HepG2 (cell line): ENCODE measurements around the gene ECHS1. TPM values are rescaled to one million over a fixed set of nuclear protein-coding genes. Genes with fewer than 3 reads are reported as not detected.

Experiments used
- ATAD3A ChIP-seq: sonication (generic); formaldehyde crosslinking; IDR thresholded peaks from 2 replicates; pipeline ENCODE4 v1.4.0; 2020; ENCODE audit warnings: missing genetic modification reagents
- CBX1 ChIP-seq: IDR thresholded peaks from one replicate; pipeline ENCODE4 v1.6.1; 2016; ENCODE audit warnings: antibody characterized with exemption, low read depth
- FOXM1 ChIP-seq: sonication (generic); formaldehyde crosslinking; IDR thresholded peaks from 2 replicates; pipeline ENCODE4 v1.5.0; 2020; ENCODE audit warnings: missing genetic modification reagents
- GTF3A ChIP-seq: sonication (generic); formaldehyde crosslinking; conservative IDR thresholded peaks from 2 replicates; pipeline ENCODE4 v1.4.0; 2020; ENCODE audit warnings: mild to moderate bottlenecking, missing genetic modification reagents
- IKZF5 ChIP-seq: IDR thresholded peaks from 2 replicates; pipeline ENCODE4 v1.6.1; 2018; ENCODE audit warnings: missing genetic modification reagents, mild to moderate bottlenecking, missing compliant biosample characterization
- KDM2A ChIP-seq: sonication (generic); formaldehyde crosslinking; IDR thresholded peaks from 2 replicates; pipeline ENCODE4 v1.4.0; 2020; ENCODE audit warnings: low read depth, missing genetic modification reagents, borderline replicate concordance
- LCORL ChIP-seq, 2 experiments: fragments of 450-650 bp in 1 of 2; sonication (generic) in 1 of 2; formaldehyde crosslinking in 1 of 2; IDR thresholded peaks; 2 replicates each; pipeline versions ENCODE4 v1.5.0 to v1.6.1; 2017 to 2020; ENCODE audit warnings: antibody characterized with exemption in 1 of 2, missing genetic modification reagents in 1 of 2
- MLLT10 ChIP-seq: sonication (generic); formaldehyde crosslinking; IDR thresholded peaks from 2 replicates; pipeline ENCODE4 v1.4.0; 2020; ENCODE audit warnings: missing genetic modification reagents
- MTA1 ChIP-seq: sonication (generic); formaldehyde crosslinking; IDR thresholded peaks from 2 replicates; pipeline ENCODE4 v1.4.0; 2020; ENCODE audit warnings: missing genetic modification reagents, mild to moderate bottlenecking, borderline replicate concordance
- PAXIP1 ChIP-seq: sonication (generic); formaldehyde crosslinking; conservative IDR thresholded peaks from 2 replicates; pipeline ENCODE4 v1.4.0; 2020; ENCODE audit warnings: mild to moderate bottlenecking, missing genetic modification reagents, moderate library complexity
- PBX2 ChIP-seq: IDR thresholded peaks from 2 replicates; pipeline ENCODE4 v1.6.1; 2016; ENCODE audit warnings: control low read depth
- PHB2 ChIP-seq: fragments of 450-650 bp; IDR thresholded peaks from 2 replicates; pipeline ENCODE4 v1.6.1; 2018; ENCODE audit not compliant: partially characterized antibody
- POGZ ChIP-seq: sonication (generic); formaldehyde crosslinking; IDR thresholded peaks from 2 replicates; pipeline ENCODE4 v1.4.0; 2020; ENCODE audit warnings: mild to moderate bottlenecking, missing genetic modification reagents
- SALL2 ChIP-seq: sonication (generic); formaldehyde crosslinking; IDR thresholded peaks from 2 replicates; pipeline ENCODE4 v1.8.1; 2023; ENCODE audit warnings: mild to moderate bottlenecking, missing genetic modification reagents, inconsistent platforms
- TERF1 ChIP-seq: sonication (generic); formaldehyde crosslinking; IDR thresholded peaks from 2 replicates; pipeline ENCODE4 v1.8.0; 2022; ENCODE audit warnings: mild to moderate bottlenecking, missing genetic modification reagents, moderate library complexity
- ZBTB3 ChIP-seq: sonication (generic); formaldehyde crosslinking; IDR thresholded peaks from 2 replicates; pipeline ENCODE4 v1.4.0; 2020; ENCODE audit warnings: low read depth, mild to moderate bottlenecking, moderate library complexity, missing genetic modification reagents, borderline replicate concordance
- ZNF18 ChIP-seq: sonication (generic); formaldehyde crosslinking; IDR thresholded peaks from 2 replicates; pipeline ENCODE4 v1.8.0; 2022; ENCODE audit warnings: mild to moderate bottlenecking, missing genetic modification reagents; ENCODE audit not compliant: insufficient replicate concordance
- ZNF468 ChIP-seq: sonication (generic); formaldehyde crosslinking; IDR thresholded peaks from 2 replicates; pipeline ENCODE4 v1.8.0; 2022; ENCODE audit warnings: mild to moderate bottlenecking, moderate library complexity, missing genetic modification reagents
- ZNF576 ChIP-seq: sonication (generic); formaldehyde crosslinking; IDR thresholded peaks from 2 replicates; pipeline ENCODE4 v1.4.0; 2020; ENCODE audit warnings: mild to moderate bottlenecking, missing genetic modification reagents
- ZNF83 ChIP-seq: sonication (generic); formaldehyde crosslinking; IDR thresholded peaks from 2 replicates; pipeline ENCODE4 v1.4.0; 2020; ENCODE audit warnings: missing genetic modification reagents, mild to moderate bottlenecking, borderline replicate concordance
- polyA plus RNA-seq, 8 experiments: library from polyadenylated mRNA; depleted of rRNA in 3 of 8; stranded (reverse) in 7 of 8; unstranded in 1 of 8; fragments of >200 nt; fragmentation: Illumina TruSeq in 4 of 8; extraction: Trizol in 4 of 8; gene quantifications; 2 replicates each; pipeline versions ENCODE4 v1.2.1 to v1.2.3, GENCODE V29; 2011 to 2016; ENCODE audit warnings: low read depth in 4 of 8, missing spikeins in 1 of 8, mixed read lengths in 1 of 8; ENCODE audit not compliant: insufficient read depth in 1 of 8
- total RNA-seq, 5 experiments: library from RNA; depleted of rRNA; stranded (reverse); fragments of >200 nt; fragmentation: Illumina TruSeq; extraction: Trizol; gene quantifications; 2 replicates each; pipeline ENCODE4 v1.2.3, GENCODE V29; 2016; ENCODE audit warnings: low read depth in 1 of 5

Gene ECHS1
- total and polyA plus RNA-seq, 2 of the 13 experiments (the other 11 are each of a cell fraction or from before 2014, with no cell fraction given) = 32.7 to 195 TPM

- TF ChIP-seq TERF1 (peak; percentile 97), ZNF18 (CRISPR knock-in tag) (peak; percentile 61), ZNF468 (CRISPR knock-in tag) (0 out of 2 replicates have a peak, but pooled peaks have one; percentile 81), PHB2 (no peak), FOXM1 (CRISPR knock-in tag) (peak; percentile 77; the same call in 1 of the 2 replicates), ZNF576 (CRISPR knock-in tag) (no peak), ZNF83 (CRISPR knock-in tag) (peak; percentile 96; the same call in 1 of the 2 replicates), CBX1 (peak; percentile 51), ATAD3A (CRISPR knock-in tag) (0 out of 2 replicates have a peak, but pooled peaks have one; percentile 37), POGZ (CRISPR knock-in tag) (peak; percentile 72), SALL2 (CRISPR knock-in tag) (0 out of 2 replicates have a peak, but pooled peaks have one; percentile 62), MLLT10 (no peak), GTF3A (CRISPR knock-in tag) (0 out of 2 replicates have a peak, but pooled peaks have one; percentile 45), MTA1 (CRISPR knock-in tag) (peak; percentile 91; the same call in 1 of the 2 replicates), PBX2 (no peak), ZBTB3 (CRISPR knock-in tag) (0 out of 2 replicates have a peak, but pooled peaks have one; percentile 35), KDM2A (CRISPR knock-in tag) (peak; percentile 97), LCORL (IDR thresholded peaks at IDR 0.05) (no peak), LCORL (CRISPR knock-in tag; IDR thresholded peaks at IDR 0.05) (peak; percentile 80), PAXIP1 (CRISPR knock-in tag) (peak; percentile 50), IKZF5 (peak; percentile 91)
Observed at GRCh38 chr10:133394064-133394663, 21.0 kb upstream of the ECHS1 start, which contains the start of gene MTG1 (continued).
